ENCODE data around the gene NPHP4. TPM values are rescaled to one million over a fixed set of nuclear protein-coding genes. Genes with fewer than 3 reads are reported as not detected.

Gene NPHP4
- total and polyA plus RNA-seq, 2 donors (not counting 3 experiments of a cell fraction or from before 2014, with no cell fraction given), result 4.4 to 11.7 TPM

GRCh38 chr1:6023346-6023745, 31.1 kb upstream of the NPHP4 start:
- TF ChIP-seq JUN (IDR thresholded peaks at IDR 0.05; ENCODE audit: borderline replicate concordance, insufficient read depth, insufficient read length, low read depth) (no peak), MAX (IDR thresholded peaks at IDR 0.05; ENCODE audit: insufficient read depth, insufficient read length) (no peak), FOS (IDR thresholded peaks at IDR 0.05; ENCODE audit: borderline replicate concordance, insufficient read depth, low read length) (no peak), EZH2 (IDR thresholded peaks at IDR 0.05; ENCODE audit: borderline replicate concordance, low read depth, low read length, severe bottlenecking) (no peak)
- no peak overlapping the region for H3K9ac ChIP-seq (replicated peaks; ENCODE audit: extremely low read depth, insufficient read depth, low read length)
- dilution Hi-C loops (cut with MboI; ENCODE audit: extremely low pct_ligation_motif_present, low sequenced_read_pairs), result no loop called here
- ChIA-PET POLR2A (interaction anchor here (0.7 kb wide), 1 partner anchor 52 kb away, joined by 7 read pairs; no protein-coding TSS in a partner anchor), CTCF (no interaction called here)
- no peak overlapping the region for H3K4me3 ChIP-seq (replicated peaks in 1 of 3; ENCODE audit: insufficient read depth in 1 of 3, low read depth in 1 of 3, low read length in 3 of 3)
- no peak overlapping the region for H3K4me2 ChIP-seq (ENCODE audit: insufficient read depth, low read length)
- H3K9me3 ChIP-seq (replicated peaks; ENCODE audit: control insufficient read depth, insufficient read depth, low read length), result no peaks in the 10 kb centered on the region
- intact Hi-C loops (cut with micrococcal nuclease), result no loop called here
- no peaks in the 10 kb centered on the region for H3K79me2 ChIP-seq (ENCODE audit: control insufficient read depth, insufficient read depth, low read length)
- no peaks in the 10 kb centered on the region for H3K27me3 ChIP-seq (ENCODE audit: control insufficient read depth in 2 of 2, insufficient read depth in 2 of 2, low read length in 2 of 2)
- no peak overlapping the region for H2AFZ ChIP-seq (ENCODE audit: low read depth, low read length)
- BruUV-seq (replicated peaks), result no TSS peak
- H4K20me1 ChIP-seq (replicated peaks; ENCODE audit: control insufficient read depth, extremely low read depth, insufficient read depth, low read length), result no peaks in the 10 kb centered on the region
- FAIRE-seq (no peak), DNase-seq (ENCODE audit: low read depth, low spot score) (no peak)
- H3K4me1 ChIP-seq (ENCODE audit: control insufficient read depth, extremely low read depth, insufficient read depth, low read length), result no peaks in the 10 kb centered on the region
- H3K36me3 ChIP-seq (ENCODE audit: control insufficient read depth in 2 of 2, extremely low read depth in 1 of 2, insufficient read depth in 2 of 2, low read length in 2 of 2), result no peaks in the 10 kb centered on the region
- no peaks in the 10 kb centered on the region for H3K9me1 ChIP-seq (replicated peaks; ENCODE audit: control insufficient read depth, extremely low read depth, insufficient read depth, low read length)
- no peak overlapping the region for H3K27ac ChIP-seq (ENCODE audit: insufficient read depth, low read depth, low read length)

- H3K4me1 ChIP-seq (ENCODE audit: control insufficient read depth, extremely low read depth, insufficient read depth, low read length), result no peaks in the 10 kb centered on the region
- CTCF ChIA-PET, result interaction anchor here (0.6 kb wide), 1 partner anchor 14 kb away, joined by 3 read pairs; no protein-coding TSS in a partner anchor
- intact Hi-C loops (cut with micrococcal nuclease) (no loop called here), dilution Hi-C loops (cut with MboI; ENCODE audit: extremely low pct_ligation_motif_present, low sequenced_read_pairs) (no loop called here)
- BruUV-seq (replicated peaks), result no TSS peak
- H2AFZ ChIP-seq (ENCODE audit: low read depth, low read length), result no peak overlapping the region
- no peak overlapping the region for H3K27ac ChIP-seq (ENCODE audit: insufficient read depth, low read depth, low read length)
- H3K4me2 ChIP-seq (ENCODE audit: insufficient read depth, low read length), result no peak overlapping the region
- no peak overlapping the region for H3K4me3 ChIP-seq (replicated peaks in 1 of 3; ENCODE audit: insufficient read depth in 1 of 3, low read depth in 1 of 3, low read length in 3 of 3)
- H3K36me3 ChIP-seq (ENCODE audit: control insufficient read depth in 2 of 2, extremely low read depth in 1 of 2, insufficient read depth in 2 of 2, low read length in 2 of 2), result no peaks in the 10 kb centered on the region
- H3K9me1 ChIP-seq (replicated peaks; ENCODE audit: control insufficient read depth, extremely low read depth, insufficient read depth, low read length), result no peaks in the 10 kb centered on the region
- no peaks in the 10 kb centered on the region for H3K79me2 ChIP-seq (ENCODE audit: control insufficient read depth, insufficient read depth, low read length)
- H4K20me1 ChIP-seq (replicated peaks; ENCODE audit: control insufficient read depth, extremely low read depth, insufficient read depth, low read length), result no peaks in the 10 kb centered on the region
- no peak for TF ChIP-seq CTCF (IDR thresholded peaks at IDR 0.05; ENCODE audit: extremely low read depth in 1 of 2, insufficient read depth in 1 of 2, low read depth in 1 of 2, low read length in 2 of 2)
- no peak for TF ChIP-seq FOS (IDR thresholded peaks at IDR 0.05; ENCODE audit: borderline replicate concordance, insufficient read depth, low read length)
- TF ChIP-seq EZH2 (IDR thresholded peaks at IDR 0.05; ENCODE audit: borderline replicate concordance, low read depth, low read length, severe bottlenecking), result no peak
- no peak for TF ChIP-seq POLR2AphosphoS5 (IDR thresholded peaks at IDR 0.05; ENCODE audit: insufficient read depth, low read depth, low read length)
- no peak for TF ChIP-seq POLR2A (IDR thresholded peaks at IDR 0.05; ENCODE audit: low read depth, low read length)
- TF ChIP-seq GATA2 (IDR thresholded peaks at IDR 0.05; ENCODE audit: insufficient read depth, insufficient read length, low read depth, low read length), result no peak
- no peak for TF ChIP-seq MYC (IDR thresholded peaks at IDR 0.05; ENCODE audit: low read depth, low read length)
- TF ChIP-seq JUN (IDR thresholded peaks at IDR 0.05; ENCODE audit: borderline replicate concordance, insufficient read depth, insufficient read length, low read depth), result no peak
- TF ChIP-seq MAX (IDR thresholded peaks at IDR 0.05; ENCODE audit: insufficient read depth, insufficient read length), result no peak
- H3K9ac ChIP-seq (replicated peaks; ENCODE audit: extremely low read depth, insufficient read depth, low read length), result no peak overlapping the region
- DNase-seq (ENCODE audit: low read depth, low spot score) (no peak), FAIRE-seq (no peak)
- POLR2A ChIA-PET, result no interaction called here
- H3K9me3 ChIP-seq (replicated peaks; ENCODE audit: control insufficient read depth, insufficient read depth, low read length), result no peaks in the 10 kb centered on the region
- no peaks in the 10 kb centered on the region for H3K27me3 ChIP-seq (ENCODE audit: control insufficient read depth in 2 of 2, insufficient read depth in 2 of 2, low read length in 2 of 2)
Measured at GRCh38 chr1:6022193-6022592, 30.0 kb upstream of the NPHP4 start.

Measured in endothelial cell of umbilical vein (primary cell).